Measurements from ENCODE around the gene MED13.
A peak's percentile ranks its signal among the peaks of the same experiment; 100 is the strongest.
"Not testable (repeated sequence)": the region's sequence is repeated elsewhere in the genome, so short reads cannot be mapped to it uniquely, and the experiment has no call there.

Gene MED13

DNA sequence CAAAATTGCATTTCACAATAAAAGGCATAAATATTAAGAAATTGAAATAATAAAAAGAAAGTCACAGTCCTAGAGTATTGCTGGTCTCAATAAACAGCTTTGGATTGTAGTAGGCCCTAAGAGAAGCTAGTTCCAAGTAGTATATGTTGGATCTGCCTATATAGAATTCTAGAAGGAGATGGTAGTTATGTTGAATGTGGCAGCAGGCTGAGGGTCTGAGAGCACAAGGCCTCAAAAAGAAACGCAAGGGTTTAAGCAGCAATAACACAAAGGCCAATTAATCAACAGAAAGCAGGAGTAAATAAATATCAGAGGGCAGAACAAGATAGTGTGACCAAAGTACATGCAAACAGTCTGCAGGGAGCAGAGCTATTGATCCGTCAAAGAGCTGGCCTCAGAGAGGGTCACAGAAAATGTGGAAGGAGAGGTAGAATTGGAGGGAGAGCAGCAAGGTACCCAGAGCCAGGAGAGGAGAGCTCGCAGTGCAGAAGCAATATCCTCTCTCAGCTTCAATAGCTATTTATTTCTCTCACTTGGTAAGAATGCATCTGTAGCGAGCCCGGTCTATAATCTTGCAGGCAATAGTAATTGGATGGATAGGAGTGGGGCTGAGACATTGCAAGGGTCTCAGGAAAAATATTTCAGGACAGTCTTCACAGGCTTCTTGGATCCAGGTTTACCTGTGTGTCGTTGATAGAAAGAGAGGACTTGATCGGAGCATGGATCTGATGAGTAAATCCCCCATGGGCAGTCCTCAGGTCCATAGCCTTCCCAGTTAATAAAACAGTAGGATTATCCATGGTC lies 25.1 kb upstream of the MED13 start:
- no peak for DNase-seq (ENCODE audit: low read depth)

DNA sequence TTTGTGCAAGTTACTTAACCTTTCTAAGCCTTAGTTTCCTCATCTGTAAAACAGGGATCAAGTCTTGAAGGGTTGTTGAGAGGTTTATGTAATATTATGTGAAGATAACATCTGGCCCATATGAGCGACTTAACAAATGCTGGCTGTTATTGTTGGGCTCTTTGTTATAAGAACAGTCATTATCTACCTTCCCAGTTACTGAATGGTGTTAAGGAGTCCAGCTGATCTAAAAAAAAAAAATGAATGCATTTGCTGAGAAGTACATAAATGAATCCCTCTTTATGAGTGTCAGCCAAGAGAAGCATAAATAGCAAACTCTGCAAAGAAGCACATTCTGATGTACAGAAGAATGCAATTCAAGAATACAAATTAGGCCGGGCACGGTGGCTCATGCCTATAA lies 24.3 kb upstream of the MED13 start:
- DNase-seq (ENCODE audit: low read depth), result no peak

DNA sequence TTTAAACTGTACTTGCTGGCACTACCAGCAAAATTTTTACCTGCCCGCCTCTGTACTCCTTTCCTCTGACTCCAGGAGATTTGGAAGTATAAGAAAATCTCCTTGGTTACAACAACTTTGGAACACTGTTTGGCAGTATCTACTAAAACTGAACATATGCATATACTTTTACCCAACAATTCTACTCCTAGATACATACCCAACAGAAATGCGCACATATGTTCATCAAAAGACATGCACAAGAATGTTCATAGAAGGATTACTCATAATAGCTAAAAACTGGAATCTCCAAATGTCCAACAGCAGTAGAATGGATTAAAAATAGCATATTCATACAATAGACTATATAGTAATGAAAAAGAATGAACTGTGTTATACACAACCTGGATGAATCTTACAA lies 21.7 kb upstream of the MED13 start:
- DNase-seq (ENCODE audit: low read depth), result no peak

DNA sequence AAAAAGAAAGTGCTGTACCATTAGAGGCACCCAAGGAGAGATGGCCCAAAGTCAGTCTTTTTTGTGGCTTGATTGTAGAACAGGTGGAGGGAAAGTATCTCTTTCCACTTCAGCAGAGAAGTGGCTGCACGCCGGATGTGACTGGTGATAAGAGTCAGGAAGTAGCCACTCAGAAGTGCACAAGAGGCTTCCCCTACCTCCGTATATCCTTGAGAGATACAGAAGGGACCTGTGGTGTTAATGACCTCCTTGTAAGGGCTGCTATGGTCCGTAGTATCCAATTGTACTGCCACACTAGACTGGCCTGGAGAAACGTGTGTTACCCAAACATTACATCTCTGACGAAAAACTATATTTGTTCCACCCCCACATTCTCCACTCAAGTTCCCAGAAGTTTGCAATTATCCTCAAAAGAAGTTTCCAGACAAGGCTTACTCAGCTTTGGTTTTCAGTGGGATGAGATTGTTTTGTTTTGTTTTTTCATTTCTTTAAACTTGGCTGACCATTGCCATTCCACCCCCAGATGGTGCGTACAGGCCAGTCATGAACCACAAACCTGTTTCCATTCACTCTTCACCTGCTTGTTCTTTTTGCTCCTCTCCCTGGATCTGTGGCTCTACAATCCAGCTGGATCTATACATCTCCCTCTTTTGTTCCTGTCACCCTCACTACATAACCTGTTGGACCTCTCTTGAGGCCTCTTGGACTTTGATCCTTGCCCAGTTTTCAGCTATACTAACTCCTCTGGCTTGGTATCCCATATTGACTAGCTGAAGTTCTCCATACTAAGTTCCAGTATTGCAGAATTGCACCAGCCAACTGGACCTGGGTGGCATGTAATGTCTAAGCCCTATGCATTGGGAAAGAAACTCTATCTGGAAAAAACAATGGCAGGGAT lies 20.7 kb upstream of the MED13 start:
- DNase-seq (ENCODE audit: low read depth), result no peak

DNA sequence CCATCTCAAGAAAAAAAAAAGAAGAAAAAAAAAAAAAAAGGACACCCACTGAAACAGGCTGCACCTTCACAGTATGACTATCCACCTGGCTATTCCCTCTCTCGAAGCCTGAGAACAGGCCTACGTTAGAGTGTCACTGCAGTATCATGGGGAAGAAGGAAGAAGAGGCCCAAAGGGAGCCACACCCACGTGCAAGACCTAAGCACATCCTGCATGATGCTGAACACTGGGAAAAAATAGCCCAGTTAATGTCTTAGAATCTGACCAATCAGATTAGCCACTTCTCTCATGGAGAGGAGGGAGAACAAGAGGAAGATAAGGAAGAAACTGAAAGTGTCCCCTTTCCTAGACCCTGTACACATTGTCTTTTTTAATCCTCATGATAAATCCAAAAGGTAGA lies 19.5 kb upstream of the MED13 start:
- DNase-seq (ENCODE audit: low read depth), result no peak

DNA sequence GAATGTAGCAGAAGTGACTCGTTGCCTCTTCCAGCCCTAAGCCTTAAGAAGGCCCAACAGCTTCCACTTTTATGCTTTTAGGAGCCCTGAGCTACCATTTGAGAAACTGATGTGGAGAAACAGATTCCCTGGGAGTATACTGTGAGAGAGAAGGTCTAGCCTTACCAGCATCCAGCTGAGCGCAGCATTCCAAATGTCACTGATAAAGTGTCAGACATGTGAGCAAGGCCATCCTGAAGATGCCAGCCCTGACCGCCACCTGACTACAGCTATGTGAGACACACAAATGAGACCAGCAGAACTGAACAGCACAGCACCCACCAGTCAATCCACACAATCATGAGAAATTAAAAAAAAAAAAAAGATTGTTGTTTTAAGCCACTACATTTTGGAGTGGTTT lies 18.6 kb upstream of the MED13 start:
- DNase-seq (ENCODE audit: low read depth), result no peak

DNA sequence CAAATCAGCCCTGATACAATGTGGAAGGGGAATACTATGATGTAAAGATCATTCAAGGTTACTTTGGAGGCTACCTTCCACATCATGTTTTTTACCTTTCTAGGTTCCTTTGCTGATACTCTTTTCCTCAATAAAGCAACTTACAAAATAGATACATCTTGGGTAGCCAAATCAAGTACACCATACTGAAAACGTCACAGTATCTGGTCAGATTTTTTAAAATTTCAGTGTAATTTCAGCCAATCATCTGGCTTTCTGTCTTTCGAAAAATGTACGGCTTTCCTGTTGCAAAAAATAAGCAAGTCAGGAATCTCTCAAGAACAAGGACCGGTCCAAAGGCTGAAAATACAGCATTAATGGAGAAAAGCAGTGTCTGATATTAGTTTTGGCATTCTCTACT lies 15.6 kb upstream of the MED13 start:
- DNase-seq (ENCODE audit: low read depth), result no peak

DNA sequence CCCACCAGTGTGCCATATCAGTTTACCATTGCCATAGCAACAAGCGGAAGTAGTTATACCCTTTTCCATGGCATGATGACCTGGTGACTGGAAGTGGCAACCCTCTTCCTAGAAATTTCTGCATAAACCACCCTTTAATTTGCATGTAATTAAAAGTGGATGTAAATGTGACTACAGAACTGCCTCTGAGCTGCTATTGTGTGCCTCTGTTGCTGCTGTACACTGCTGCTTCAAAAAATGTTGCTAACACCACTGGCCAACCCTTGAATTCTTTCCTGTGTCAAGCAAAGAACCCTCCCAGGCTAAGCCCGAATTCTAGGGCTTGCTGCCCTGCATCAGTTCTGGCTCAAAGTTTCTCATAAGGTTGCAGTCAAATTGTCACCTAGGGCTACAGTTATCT lies 12.9 kb upstream of the MED13 start:
- no peak for DNase-seq (ENCODE audit: low read depth)

DNA sequence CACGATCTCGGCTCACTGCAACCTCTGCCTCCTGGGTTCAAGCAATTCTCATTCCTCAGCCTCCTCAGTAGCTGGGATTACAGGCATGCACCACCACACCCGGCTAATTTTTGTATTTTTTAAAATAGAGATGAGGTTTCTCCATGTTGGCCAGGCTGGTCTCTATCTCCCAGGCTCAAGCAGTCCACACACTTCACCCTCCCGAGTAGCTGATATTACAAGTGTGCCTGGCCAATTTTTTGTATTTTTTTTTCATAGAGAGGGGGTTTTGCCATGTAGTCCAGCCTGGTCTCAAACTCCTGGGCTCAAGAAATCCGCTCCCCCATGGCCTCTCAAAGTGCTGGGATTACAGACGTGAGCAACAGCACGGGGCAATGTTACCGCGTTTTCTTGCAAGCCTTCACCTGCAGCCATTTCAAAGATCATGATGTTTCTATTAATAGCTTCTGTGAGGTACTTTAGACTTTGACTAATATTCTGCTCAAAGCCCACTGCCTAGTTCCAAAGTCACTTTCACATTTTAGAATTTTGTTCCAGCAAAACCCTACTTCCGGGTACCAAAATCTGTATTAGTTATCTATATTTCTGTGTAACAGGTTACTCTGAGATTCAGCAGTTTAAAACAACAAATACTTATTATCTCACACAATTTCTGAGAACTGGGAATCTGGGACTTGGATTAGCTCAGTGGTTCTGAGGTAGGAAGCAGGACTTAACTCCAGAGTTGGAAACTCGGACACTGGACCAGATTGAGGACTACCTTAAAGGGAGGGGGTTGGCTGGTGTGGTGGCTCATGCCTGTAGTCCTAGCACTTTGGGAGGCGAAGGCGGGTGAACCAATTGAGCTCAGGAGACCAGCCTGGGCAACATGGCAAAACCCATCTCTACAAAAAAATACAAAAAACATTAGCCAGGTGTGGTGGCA lies 12.0 kb upstream of the MED13 start:
- no peak for DNase-seq (ENCODE audit: low read depth)

DNA sequence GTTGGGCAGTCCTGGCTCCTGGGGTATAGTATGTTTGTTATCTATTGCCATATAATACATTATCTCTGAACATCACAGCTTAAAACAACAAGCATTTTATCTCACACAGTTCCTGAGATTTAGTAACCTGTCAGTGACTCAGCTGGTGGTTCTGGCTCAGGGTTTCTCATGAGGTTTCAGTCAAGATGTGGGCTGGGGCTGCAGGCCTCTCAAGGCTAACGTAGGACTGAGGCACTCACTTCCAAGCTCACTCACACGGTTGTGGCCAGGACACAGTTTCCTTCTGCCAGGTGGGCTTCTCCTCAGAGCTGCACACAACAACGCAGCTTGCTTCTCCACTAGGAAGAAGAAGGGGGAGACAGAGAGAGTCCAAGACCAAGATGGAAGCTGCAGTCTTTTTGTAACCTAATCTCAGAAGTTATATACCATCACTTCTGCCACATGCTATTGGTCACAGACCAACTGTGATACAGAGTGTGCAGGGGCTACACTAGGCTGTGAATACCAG lies 10.3 kb upstream of the MED13 start:
- no peak for DNase-seq (ENCODE audit: low read depth)

DNA sequence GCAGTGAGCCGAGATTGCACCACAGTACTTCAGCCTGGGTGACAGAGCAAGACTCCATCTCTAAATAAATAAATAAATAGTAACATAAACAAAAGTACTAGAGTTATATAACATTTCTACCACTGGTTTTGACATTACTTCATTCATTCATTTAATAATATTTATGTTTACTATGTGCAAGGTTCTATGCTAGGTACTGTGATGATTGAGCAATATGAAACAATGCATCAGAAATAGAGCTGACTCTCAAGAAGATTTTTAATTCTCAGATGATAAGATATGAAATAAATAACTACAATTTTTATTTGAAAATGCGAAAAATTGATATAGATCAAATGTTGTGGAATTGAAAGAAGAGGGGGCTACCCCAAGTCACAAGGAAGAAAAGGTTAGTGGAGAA lies 8.9 kb upstream of the MED13 start:
- DNase-seq (ENCODE audit: low read depth), result no peak

DNA sequence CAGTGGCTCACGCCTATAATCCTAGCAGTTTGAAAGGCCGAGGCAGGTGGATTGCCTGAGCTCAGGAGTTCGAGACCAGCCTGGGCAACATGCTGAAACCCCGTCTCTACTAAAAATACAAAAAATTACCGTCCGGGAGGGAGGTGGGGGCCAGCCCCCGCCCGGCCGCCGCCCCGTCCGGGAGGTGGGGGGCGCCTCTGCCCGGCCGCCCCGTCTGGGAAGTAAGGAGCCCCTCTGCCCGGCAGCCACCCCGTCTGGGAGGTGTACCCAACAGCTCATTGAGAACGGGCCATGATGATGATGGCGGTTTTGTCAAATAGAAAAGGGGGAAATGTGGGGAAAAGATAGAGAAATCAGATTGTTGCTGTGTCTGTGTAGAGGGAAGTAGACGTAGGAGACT lies 7.8 kb upstream of the MED13 start:
- not testable (repeated sequence) for DNase-seq (ENCODE audit: low read depth)

DNA sequence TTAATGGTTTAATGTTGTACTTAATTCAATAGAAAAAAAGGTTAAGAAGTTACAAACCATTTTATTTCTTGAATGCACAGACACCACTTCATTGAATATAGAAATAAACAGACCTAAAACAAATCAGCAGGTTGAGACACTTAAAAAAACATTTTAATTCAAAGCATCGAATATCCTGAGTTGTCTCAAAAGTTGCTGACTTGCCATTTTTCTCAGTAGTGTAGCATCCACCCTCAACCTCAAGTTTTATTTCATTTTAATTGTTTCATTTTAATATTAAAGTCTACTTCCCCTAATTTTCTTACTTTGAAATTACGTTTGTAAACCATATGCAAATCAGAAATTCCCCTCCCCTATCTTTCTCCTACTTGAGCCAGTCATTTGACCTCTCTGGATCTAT lies 5.8 kb upstream of the MED13 start:
- DNase-seq (ENCODE audit: low read depth), result no peak

DNA sequence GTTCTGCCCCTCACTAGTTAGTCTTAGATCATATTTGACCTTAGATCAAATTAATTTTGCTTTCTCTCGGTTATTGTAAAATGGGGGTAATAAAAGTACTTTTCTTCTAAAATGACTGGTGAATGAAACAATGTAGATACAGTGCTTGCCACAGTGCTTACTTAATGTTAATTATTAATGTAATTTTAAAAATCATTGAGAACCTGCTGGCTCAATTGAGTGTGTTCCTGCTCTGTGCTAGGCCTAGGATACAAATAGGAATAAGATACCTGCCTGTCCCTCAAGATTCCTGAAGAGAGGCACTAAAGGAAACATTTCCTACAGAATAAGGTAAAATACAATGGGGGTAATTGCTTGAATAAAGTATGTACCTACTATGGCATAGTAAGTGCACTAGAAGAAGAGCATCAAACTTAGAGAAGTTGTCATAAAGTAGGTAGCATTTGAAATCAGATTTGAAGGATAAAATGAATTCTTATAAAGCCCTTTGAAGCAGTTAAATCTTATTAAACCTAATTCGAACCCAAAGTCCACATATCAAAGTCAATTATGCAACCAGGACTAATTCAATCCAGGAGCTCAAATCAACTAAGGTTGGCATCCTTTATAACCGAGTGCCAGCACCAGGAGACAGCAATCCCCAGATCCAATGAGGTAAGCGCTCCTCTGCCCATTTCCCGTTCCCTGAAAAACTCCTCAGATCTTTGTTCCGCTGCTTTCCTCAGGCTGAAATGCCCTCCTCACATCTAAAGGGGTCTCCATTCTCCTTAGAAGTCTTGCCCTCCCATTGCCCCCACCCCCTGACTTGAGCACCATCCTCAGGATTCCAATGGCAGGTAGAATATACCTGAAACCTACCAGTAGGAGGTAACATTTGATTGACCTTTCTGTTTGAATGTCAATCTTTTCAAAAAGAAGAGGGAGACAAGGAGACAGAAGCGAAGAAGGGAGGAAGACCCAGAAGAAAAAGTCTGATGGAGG lies 2.4 kb upstream of the MED13 start:
- DNase-seq (ENCODE audit: low read depth), result no peak

DNA sequence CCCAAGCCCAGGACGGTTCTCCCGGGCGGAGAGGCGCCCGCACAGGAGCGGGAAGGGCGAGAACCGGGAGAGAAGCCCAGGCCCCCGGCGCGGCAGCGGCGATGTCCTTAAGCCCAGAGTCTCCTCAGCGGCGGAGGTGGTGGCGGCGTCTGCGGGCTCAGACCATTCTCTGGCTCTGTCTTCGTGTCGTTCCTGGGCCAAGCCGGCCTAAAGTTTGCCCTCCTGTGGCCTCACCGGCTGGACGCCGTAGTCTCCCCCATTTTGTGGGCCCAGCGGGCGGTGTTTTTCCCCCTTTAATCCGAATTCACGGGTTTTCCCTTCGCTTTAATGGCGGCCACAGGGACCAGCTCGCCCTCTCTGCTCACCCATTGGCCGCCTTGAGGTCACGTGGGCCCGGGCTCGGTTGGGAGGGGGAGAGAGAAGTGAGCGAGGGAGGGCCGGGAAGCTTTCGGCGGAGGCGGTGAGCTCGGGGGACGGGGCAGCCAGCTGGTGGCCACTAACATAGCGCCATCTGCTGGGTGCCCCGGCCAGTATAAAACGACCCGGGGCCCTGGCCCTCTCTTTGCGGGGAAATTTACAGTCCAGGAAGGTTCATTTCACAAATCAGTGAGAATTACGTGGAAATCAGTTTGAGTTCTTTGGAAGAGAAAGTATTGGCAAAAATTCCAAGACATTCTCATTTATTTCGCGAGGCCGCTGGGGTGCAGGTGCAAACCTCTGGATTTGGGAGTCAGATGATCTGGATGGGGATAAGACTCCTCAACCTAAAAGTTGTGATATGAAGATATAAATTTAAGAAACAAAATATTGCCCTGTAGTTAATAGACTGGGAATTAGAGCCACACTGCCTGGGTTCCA lies 762 bp upstream of the MED13 start:
- peak; percentile 98 for DNase-seq (ENCODE audit: low read depth)

DNA sequence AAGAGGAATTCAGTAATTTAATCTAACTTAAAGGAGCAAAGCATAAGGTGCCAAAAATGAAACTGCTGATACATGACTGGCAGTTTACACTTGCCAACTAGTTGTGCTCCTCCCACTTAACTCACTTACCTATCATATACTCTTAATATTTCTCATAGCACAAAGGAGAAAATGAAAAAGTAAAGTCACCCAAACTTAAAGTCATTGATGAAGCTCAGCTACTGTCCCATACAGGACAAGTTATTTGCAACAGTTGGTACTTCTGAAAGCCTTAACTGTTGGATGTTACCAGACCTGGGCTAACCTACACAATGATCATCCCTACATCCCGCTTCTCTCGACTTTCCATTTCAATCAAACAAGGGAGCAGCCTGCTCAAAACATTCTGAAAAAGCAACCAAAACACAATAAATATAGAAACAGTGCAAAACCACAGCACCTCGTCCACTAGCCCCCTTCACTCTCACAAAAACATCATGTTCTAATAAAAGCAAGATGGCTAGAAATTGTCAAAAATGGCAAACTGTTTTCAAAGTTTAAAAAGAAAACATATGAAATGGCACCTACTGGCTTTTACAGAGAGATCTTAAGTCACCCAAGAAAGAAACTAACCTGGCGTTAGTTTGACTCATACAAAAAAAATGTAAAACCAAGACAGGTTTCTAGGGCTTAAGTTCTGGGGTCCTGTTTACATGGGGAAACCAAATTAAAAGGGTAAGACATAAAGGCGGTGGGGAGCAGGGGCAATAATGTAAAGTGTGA lies 868 bp downstream of the MED13 start:
- DNase-seq (ENCODE audit: low read depth), result no peak

DNA sequence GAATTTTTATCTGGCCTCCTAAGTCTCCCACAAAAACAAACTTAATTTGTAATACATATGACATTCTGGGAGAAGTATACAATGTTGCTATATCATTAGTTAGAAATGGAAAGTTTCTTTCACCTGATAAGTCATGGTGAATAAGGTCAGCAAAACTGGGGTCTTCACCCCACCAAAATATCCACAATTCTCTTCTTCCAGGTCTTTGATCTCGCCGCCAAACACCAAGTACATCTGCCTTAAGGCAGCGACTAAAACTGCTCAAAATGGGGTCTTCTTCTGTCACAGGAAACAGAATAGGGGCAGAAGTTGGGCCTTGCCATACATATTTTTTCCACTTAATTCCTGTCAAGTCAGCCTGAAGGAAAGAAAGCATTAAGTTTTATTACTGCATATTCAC lies 2.1 kb downstream of the MED13 start:
- DNase-seq (ENCODE audit: low read depth), result no peak

DNA sequence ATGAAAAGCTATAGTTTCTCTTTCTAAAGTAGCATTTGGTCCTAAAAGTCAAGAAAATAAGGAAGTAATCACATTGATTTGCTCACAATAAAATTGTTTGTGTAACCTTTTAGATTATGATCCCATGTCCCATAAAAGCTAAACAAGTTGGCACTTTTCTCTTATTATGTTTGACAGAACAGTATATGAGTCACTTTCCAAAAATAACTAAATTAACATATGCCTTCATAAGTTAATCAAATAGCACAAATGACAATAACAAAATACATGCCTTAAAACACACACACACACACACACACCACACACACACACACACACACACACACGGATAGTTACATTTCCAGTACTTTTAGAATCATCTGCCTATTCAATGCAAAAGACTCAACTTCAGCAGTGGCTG lies 2.8 kb downstream of the MED13 start:
- no peak for DNase-seq (ENCODE audit: low read depth)

DNA sequence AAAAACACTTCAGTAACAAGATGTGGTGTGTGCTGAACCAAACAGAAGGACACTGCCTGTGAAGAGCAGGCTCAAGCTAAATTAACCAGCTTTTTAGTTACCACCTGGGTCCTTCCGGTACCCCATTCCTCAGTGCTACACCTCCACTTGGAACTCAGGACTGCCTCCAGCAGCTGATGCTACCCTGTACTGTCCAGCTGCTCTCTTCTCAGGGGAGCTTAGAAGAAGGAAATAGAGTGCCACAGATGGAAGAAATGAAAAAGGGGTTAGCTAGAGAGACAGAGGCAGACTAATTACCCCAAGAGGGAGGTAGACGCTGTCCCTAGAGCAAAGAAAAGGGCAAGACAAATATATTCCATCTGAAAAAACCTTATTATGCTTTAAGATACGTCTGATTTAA lies 5.7 kb downstream of the MED13 start:
- DNase-seq (ENCODE audit: low read depth), result no peak

Data from activated T-cell treated with anti-CD3 and anti-CD28 coated beads for 48 hours (primary cell).